Coronary artery (tissue), 2 donors: Measurements from ENCODE around the gene NGDN.

Experiments
- DNase-seq: peaks from one replicate; pipeline ENCODE4 v3.0.0-alpha.2; 2017; ENCODE audit warnings: low spot score
- H3K27ac ChIP-seq, 2 donors: fragments of 200-600 bp; sonication (generic); one replicate each; pipeline ENCODE4 v1.5.1; 2016 to 2019
- H3K4me3 ChIP-seq: fragments of 200-600 bp; sonication (generic); 2 replicates; pipeline ENCODE4 v1.5.1; 2016; ENCODE audit warnings: mild to moderate bottlenecking, moderate library complexity
- CTCF ChIP-seq: fragments of 200-600 bp; sonication (generic); IDR thresholded peaks from one replicate; pipeline ENCODE4 v1.5.1; 2019; ENCODE audit warnings: antibody characterized with exemption

Gene NGDN

GRCh38 chr14:23523229-23524016 is 53.9 kb downstream of the NGDN start:
- no peak for DNase-seq
- no peak for TF ChIP-seq CTCF
- H3K27ac ChIP-seq, result no peak overlapping the region

GRCh38 chr14:23524954-23525353 is 55.5 kb downstream of the NGDN start:
- Histone ChIP-seq H3K4me3 (no peak overlapping the region), H3K27ac (no peak overlapping the region)
- DNase-seq, result no peak
- no peak for TF ChIP-seq CTCF

More at GRCh38 chr14:23523229-23524016, 53.9 kb downstream of the NGDN start:
- no peak overlapping the region for H3K4me3 ChIP-seq

DNA sequence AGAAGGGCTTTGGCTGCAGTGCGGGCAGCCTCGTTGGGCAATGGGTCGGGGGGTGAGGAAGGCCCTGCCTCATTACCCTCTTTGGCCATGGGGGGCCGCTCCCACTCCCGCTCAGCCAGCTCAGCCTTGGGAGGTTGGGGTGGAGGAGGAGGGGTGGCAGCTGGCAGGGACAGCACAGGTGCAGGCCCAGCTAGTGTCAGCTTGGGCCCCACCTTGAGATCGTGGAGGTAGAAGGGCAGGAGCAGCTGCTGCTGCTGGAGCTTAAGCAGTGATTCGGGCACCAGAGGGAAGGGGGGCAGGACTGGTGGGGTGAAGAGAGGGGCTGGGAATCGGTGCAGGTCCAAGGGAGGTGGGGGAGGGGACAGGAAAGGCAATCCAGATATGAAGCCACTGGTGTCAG is 56.1 kb downstream of the NGDN start:
- no peak for TF ChIP-seq CTCF
- Histone ChIP-seq H3K27ac (no peak overlapping the region), H3K4me3 (no peak overlapping the region)
- DNase-seq, result no peak
